Activated T-cell treated with anti-CD3 and anti-CD28 coated beads, Interleukin-2, amount 50 U/mL, for 1 hour (primary cell): ENCODE results near the gene ADAMTS14.

Experiments used
- DNase-seq: peaks from one replicate; pipeline ENCODE4 v3.0.0-alpha.2; 2020

ADAMTS14 gene

GRCh38 chr10:70733051-70733450 is 60.7 kb downstream of the ADAMTS14 start:
- DNase-seq, result no peak

GRCh38 chr10:70735161-70735560 is 62.9 kb downstream of the ADAMTS14 start:
- DNase-seq, result no peak

GRCh38 chr10:70736525-70736924 is 64.2 kb downstream of the ADAMTS14 start:
- no peak for DNase-seq

- no peak for DNase-seq
Observed at GRCh38 chr10:70737250-70737649, 64.9 kb downstream of the ADAMTS14 start.

- no peak for DNase-seq
Observed at GRCh38 chr10:70738006-70738760, 65.9 kb downstream of the ADAMTS14 start.

- DNase-seq, result no peak
Observed at GRCh38 chr10:70738761-70739121, 66.4 kb downstream of the ADAMTS14 start.

DNA sequence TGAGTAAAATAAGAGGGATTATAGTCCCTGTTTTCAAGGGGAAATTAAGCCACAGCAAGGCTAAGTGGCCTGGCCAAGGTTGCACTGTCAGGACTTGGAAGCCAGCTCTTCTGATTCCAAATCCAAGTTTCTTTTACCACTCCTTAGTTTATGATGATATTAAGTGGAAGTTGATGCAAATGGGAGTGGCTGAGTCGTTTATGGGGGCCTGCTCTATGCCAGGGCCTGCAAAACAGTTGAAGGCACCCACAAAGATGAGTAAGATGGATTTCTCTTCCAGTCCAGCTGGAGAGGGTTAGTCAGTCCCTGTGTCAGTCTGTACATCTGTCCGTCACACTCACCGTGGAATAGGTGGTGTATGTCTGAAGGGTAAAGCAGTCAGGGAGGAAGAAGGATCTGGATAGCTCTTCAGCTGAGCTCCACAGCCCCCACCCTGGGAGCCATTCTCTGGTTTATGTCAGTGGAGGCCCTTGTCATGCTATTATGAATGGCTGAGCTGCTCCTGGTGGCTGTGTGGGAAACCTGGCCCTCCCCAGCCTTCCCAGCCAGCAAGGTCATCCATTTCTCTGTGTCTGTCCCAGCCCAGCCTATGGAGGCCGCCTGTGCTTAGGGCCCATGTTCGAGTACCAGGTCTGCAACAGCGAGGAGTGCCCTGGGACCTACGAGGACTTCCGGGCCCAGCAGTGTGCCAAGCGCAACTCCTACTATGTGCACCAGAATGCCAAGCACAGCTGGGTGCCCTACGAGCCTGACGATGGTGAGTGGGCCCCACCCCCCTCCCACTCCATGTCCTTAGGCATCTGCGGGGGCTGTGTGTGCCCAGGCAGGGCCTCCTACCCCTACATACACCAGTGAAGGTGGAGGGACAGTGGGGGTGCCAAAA is 68.3 kb downstream of the ADAMTS14 start:
- DNase-seq, result no peak

DNA sequence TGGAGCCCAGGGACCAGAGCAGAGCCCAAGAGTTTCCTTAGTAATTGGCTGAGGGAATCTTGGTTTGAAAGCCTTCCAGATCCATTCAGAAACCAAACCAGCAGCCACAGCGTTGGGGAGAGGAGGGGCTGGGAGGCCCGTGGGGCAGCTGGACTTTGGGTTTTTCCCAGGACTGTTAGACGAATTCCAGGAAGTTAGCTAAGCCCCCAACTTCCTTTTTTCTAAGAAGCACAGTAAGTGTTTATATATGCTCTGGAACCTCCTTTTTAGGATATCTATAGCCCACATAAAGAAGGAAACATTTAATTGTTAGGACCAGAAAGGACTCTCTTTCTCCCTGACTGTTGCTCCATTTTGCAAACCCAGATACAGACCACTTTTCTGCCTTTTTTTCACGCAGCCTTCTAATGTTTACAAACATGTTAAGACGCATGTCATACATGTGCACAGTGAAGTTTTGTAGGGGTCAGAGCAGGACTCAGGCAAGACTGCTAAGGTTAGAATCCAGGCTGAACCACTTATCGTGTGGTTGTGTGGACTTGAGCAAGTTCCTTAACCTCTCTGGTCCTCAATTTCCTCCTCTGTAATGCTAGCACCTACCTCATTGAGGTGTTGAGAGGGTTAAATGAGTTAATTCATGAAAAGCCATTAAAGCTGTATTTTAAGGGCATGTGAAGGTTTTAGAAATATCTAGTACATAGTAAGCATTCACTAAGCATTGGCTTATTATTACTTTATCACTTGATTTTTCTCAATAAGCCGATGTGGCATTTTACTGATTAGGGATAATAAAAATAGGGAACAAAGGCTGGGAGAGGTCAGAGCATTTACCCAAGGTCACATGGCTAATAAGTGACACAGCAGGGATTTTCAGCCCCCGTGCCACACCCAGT is 70.5 kb downstream of the ADAMTS14 start:
- no peak for DNase-seq

DNA sequence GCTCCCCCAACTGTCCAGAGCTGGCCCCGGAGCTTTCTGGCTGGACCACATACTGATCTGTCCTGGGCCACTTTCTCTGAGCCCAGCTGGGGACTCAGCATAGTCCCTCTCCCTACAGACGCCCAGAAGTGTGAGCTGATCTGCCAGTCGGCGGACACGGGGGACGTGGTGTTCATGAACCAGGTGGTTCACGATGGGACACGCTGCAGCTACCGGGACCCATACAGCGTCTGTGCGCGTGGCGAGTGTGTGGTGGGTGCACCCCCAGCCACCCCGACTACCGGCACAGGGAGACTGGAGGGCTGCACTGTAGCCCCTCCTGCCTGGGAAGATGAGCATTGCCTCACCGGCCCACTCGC is 71.1 kb downstream of the ADAMTS14 start:
- no peak for DNase-seq

- DNase-seq, result no peak
Observed at GRCh38 chr10:70743879-70744278, 71.6 kb downstream of the ADAMTS14 start.

DNA sequence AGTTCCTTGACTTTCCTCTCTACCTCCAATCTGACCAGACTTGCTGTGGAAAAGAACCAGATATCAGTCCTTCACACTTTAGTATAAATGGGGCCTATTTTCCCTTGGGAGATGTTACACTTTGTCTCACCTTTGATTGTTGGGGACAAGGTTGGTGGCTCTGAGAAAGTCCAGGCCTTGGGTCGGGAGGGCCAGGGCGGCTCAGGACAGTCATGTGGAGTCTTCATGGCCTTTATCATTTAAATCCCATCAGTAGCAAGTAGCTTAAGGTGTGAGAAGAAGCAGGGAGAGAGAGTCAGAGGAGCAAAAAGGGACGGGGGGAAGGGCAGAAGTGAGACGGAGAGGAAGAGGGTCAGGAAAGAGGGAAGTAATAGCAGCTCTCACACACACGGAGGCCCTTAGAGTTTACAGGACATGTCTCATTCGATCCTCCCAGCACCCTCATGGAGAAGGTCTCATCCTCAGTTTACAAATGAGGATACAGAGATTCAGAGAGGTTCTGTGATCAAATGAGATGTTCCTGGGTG is 72.4 kb downstream of the ADAMTS14 start:
- no peak for DNase-seq

- DNase-seq, result no peak
Observed at GRCh38 chr10:70745555-70745954, 73.2 kb downstream of the ADAMTS14 start.

DNA sequence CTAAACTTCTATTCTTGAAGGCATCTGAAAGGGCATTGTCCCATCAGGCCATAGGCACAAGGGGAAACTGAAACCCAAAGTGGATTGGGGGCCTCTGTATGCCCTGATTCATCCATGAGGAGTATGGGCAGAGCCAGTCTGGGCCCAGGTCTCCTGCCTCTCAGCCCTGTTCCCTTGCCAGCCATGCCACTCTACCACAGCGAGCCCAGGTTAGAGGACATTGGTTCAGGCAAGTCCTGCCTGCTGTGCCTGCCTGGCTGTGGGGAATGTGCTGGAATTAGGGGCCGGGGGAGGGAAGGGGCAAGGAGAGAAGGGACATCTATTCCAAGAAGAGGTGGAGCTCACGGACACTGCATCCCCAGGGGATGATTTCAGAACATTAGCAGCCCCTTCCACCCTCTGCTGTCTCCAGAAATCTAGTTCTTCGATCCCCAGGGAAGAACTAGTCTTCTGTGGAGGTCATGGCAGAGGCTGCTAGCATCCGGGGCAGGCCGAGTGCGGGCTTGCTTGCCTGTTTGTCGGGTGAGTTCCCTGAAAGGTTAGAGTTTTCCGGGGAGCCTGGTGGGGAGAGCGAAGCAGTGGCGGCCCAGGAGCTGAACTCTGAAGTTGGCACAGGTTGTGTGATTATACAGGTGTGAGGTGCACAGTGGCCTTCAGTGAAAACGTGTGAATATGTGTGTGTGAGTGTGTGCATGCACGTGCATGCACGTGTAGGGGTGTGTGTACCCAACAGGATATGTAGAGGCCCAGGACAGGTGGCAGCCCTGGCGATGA is 75.1 kb downstream of the ADAMTS14 start:
- DNase-seq, result no peak

- no peak for DNase-seq
Observed at GRCh38 chr10:70748305-70748704, 76.0 kb downstream of the ADAMTS14 start.

GRCh38 chr10:70748801-70749573 is 76.7 kb downstream of the ADAMTS14 start:
- no peak for DNase-seq

DNA sequence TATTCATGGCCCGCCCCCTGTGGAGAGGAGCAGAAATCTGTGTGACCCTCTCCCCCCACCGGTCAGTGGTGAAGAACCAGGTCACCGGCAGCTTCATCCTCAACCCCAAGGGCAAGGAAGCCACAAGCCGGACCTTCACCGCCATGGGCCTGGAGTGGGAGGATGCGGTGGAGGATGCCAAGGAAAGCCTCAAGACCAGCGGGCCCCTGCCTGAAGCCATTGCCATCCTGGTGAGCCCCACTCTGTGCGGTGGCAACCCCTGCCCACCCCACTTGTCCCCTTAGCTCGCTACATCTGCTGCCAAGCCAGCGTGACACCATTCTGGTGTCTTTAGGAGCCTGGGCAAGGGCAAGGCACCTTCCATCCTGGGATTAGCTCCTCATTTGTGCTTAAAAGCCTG is 77.5 kb downstream of the ADAMTS14 start:
- no peak for DNase-seq

- no peak for DNase-seq
Observed at GRCh38 chr10:70750156-70750703, 77.9 kb downstream of the ADAMTS14 start.

- no peak for DNase-seq
Observed at GRCh38 chr10:70751356-70751755, 79.0 kb downstream of the ADAMTS14 start.

DNA sequence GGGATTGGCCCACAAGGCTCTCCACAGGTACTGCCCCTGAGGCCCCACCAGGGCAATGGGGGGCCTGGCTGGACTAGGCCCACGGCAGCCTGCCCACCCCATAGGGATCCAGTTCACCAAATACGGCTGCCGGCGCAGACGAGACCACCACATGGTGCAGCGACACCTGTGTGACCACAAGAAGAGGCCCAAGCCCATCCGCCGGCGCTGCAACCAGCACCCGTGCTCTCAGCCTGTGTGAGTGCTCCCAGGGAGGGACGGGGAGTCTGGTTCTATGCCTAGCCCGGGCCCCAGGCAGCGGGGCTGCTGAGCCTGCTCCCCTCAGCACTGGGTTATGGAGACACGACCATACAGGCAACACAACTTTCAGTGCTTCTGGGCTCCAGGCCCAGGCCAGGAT is 79.7 kb downstream of the ADAMTS14 start:
- no peak for DNase-seq

DNA sequence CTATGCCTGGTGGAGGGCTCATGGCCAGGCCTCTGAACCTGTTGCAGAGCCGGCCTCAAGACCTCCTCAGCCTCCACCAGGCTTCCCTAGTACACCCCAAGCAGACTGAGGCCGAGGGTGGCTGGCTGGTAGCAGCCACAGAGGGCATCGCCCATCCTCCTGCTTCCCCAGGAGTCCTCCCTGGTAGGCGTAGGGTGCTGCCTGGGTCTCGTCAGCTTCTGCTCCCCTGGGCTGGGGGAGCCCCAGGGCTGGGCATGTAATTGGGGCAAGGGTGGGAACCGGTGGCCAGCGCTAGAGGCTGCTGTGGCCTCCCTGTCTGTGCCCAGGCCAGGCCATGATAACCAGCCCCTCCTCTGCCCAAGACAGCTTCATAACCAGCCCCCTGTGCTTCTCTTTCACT is 80.3 kb downstream of the ADAMTS14 start:
- DNase-seq, result no peak

- DNase-seq, result no peak
Observed at GRCh38 chr10:70753026-70753663, 80.8 kb downstream of the ADAMTS14 start.
